ENCODE data around the gene SDK1. TPM values are rescaled to one million over a fixed set of nuclear protein-coding genes. Genes with fewer than 3 reads are reported as not detected.

Gene SDK1
- total RNA-seq, 1 experiment from 2014 or later, result 9.3 TPM

GRCh38 chr7:4174451-4174850 is 873.4 kb downstream of the SDK1 start (continued):
- TF ChIP-seq ZBTB43 (CRISPR knock-in tag; IDR thresholded peaks at IDR 0.05) (no peak), NFYB (CRISPR knock-in tag; conservative IDR thresholded peaks at IDR 0.05; ENCODE audit: low read depth) (no peak), FOXJ3 (CRISPR knock-in tag; IDR thresholded peaks at IDR 0.05; ENCODE audit: borderline replicate concordance) (no peak), MLX (CRISPR knock-in tag; IDR thresholded peaks at IDR 0.05) (no peak), MYBL2 (CRISPR knock-in tag; IDR thresholded peaks at IDR 0.05) (no peak)

GRCh38 chr7:4174884-4175283 is 873.8 kb downstream of the SDK1 start:
- peaks cover 12% of the 10 kb centered on the region for H3K36me3 Mint-ChIP-seq
- no peaks in the 10 kb centered on the region for H3K27me3 Mint-ChIP-seq (ENCODE audit: low read depth)
- TF ChIP-seq NFE2L1 (CRISPR knock-in tag; IDR thresholded peaks at IDR 0.05) (no peak), GRHL2 (CRISPR knock-in tag; IDR thresholded peaks at IDR 0.05; ENCODE audit: insufficient replicate concordance, severe bottlenecking) (no peak), IRF1 (CRISPR knock-in tag; IDR thresholded peaks at IDR 0.05) (no peak), AFF4 (CRISPR knock-in tag; IDR thresholded peaks at IDR 0.05; ENCODE audit: borderline replicate concordance) (no peak)
- DNase-seq (ENCODE audit: low spot score) (no peak), ATAC-seq (no peak)
- peaks cover 18% of the 10 kb centered on the region for H3K9me3 Mint-ChIP-seq
- H3K27ac Mint-ChIP-seq, result no peak overlapping the region
- H3K4me1 Mint-ChIP-seq, result no peaks in the 10 kb centered on the region
- ChIA-PET CTCF (no interaction called here), POLR2A (no interaction called here)
- no peak overlapping the region for H3K4me3 Mint-ChIP-seq

- TF ChIP-seq SOX15 (CRISPR knock-in tag; IDR thresholded peaks at IDR 0.05), result no peak
- no peak for TF ChIP-seq AFF4 (CRISPR knock-in tag; IDR thresholded peaks at IDR 0.05; ENCODE audit: borderline replicate concordance)
- TF ChIP-seq TEAD1 (CRISPR knock-in tag; IDR thresholded peaks at IDR 0.05), result no peak
- no peak for TF ChIP-seq USF1 (CRISPR knock-in tag; IDR thresholded peaks at IDR 0.05)
- TF ChIP-seq ZNF416 (CRISPR knock-in tag; IDR thresholded peaks at IDR 0.05), result no peak
- TF ChIP-seq IRF2 (CRISPR knock-in tag; IDR thresholded peaks at IDR 0.05; ENCODE audit: borderline replicate concordance, low read depth), result no peak
- no peak for TF ChIP-seq ZNF532 (CRISPR knock-in tag; IDR thresholded peaks at IDR 0.05; ENCODE audit: borderline replicate concordance)
- TF ChIP-seq SP1 (CRISPR knock-in tag; conservative IDR thresholded peaks at IDR 0.05), result no peak
- no peak overlapping the region for H3K4me3 Mint-ChIP-seq
- H3K36me3 Mint-ChIP-seq, result peaks cover 13% of the 10 kb centered on the region
- ATAC-seq (no peak), DNase-seq (ENCODE audit: low spot score) (no peak)
- ChIA-PET POLR2A (no interaction called here), CTCF (no interaction called here)
- H3K27ac Mint-ChIP-seq, result peak overlapping the region; percentile 13; the same call in 1 of the 2 replicates
- no peaks in the 10 kb centered on the region for H3K27me3 Mint-ChIP-seq (ENCODE audit: low read depth)
- no peaks in the 10 kb centered on the region for H3K4me1 Mint-ChIP-seq
- H3K9me3 Mint-ChIP-seq, result peaks cover 18% of the 10 kb centered on the region
These were observed 874.4 kb downstream of the SDK1 start for GRCh38 chr7:4175346-4175973.

Measured in WTC11 (cell line).